Ovary (tissue), 9 donors: ENCODE results near the gene CELF1. TPM values are rescaled to one million over a fixed set of nuclear protein-coding genes. Genes with fewer than 3 reads are reported as not detected.

ENCODE experiments used
- DNase-seq, 5 donors: peaks; one replicate each; pipeline ENCODE4 v3.0.0-alpha.2; 2019 to 2020
- H3K27ac ChIP-seq, 2 donors: fragments of 200-600 bp; one replicate each; pipeline versions ENCODE4 v1.5.1 to v1.8.0; 2019 to 2022
- H3K27me3 ChIP-seq: fragments of 200-600 bp; one replicate; pipeline ENCODE4 v1.8.0; 2022
- H3K36me3 ChIP-seq: fragments of 200-600 bp; sonication (generic); one replicate; pipeline ENCODE4 v1.5.1; 2019
- H3K4me1 ChIP-seq: one replicate; pipeline ENCODE4 v1.8.1; 2013; ENCODE audit warnings: mild to moderate bottlenecking, moderate library complexity; ENCODE audit not compliant: insufficient read depth
- H3K4me3 ChIP-seq: fragments of 200-600 bp; sonication (generic); one replicate; pipeline ENCODE4 v1.5.1; 2017
- H3K9me3 ChIP-seq, 2 donors: fragments of 200-600 bp in 1 of 2; sonication (generic) in 1 of 2; one replicate each; pipeline versions ENCODE4 v1.5.1 to v1.8.1; 2013 to 2019; ENCODE audit warnings: mild to moderate bottlenecking in 1 of 2, moderate library complexity in 1 of 2
- CTCF ChIP-seq, 3 donors: fragments of 450-650 bp in 2 of 3; fragments of 200-600 bp in 1 of 3; IDR thresholded peaks; one replicate each; pipeline versions ENCODE4 v1.5.1 to v1.8.0; 2016 to 2022; ENCODE audit warnings: antibody characterized with exemption in 3 of 3, mild to moderate bottlenecking in 1 of 3
- EP300 ChIP-seq: sonication (generic); formaldehyde crosslinking; IDR thresholded peaks from one replicate; pipeline ENCODE4 v1.6.1; 2017; ENCODE audit warnings: antibody characterized with exemption
- POLR2A ChIP-seq: fragments of 450-650 bp; IDR thresholded peaks from one replicate; pipeline ENCODE4 v1.6.1; 2017; ENCODE audit warnings: antibody characterized with exemption, mild to moderate bottlenecking, moderate library complexity
- WGBS, 3 donors: extraction: QIAGEN DNeasy Blood & Tissue Kit in 1 of 3; methylation state at CpG; one replicate each; pipeline versions ENCODE4 v1.1.5 to v1.1.7; 2013 to 2017; 5-methylcytosine and 5-hydroxymethylcytosine counted together
- intact Hi-C, 4 donors: fragments of 100-400 bp; cut with DNase I; formaldehyde crosslinking; loops; one replicate each; pipeline versions ENCODE4 v1.11.0 to v1.15.1; 2022 to 2023
- polyA plus RNA-seq, 2 donors: library from polyadenylated mRNA; stranded (reverse); fragments of 200-250 nt in 1 of 2; fragments of 350-450 nt in 1 of 2; fragmentation: Illumina TruSeq in 1 of 2; extraction: RNeasy Lipid Tissue Mini Kit (QIAGEN cat#74804) in 1 of 2; gene quantifications; one replicate each; pipeline ENCODE4 v1.2.3, GENCODE V29; 2013 to 2014
- total RNA-seq, 7 donors: library from RNA; depleted of rRNA in 2 of 7; stranded (reverse); fragments of >200 nt in 2 of 7; fragmentation: NEBNext Ultra II Directional in 3 of 7; extraction: Animal tissue kit (Norgen Biotek cat#: 25700) in 3 of 7; gene quantifications; one replicate each; pipeline versions ENCODE4 v1.1.0 to v1.2.4, GENCODE V29; 2016 to 2023
- donor health status: DM: no; HTN: no; CAD: no; lungs with moderate emphysema.
- donor health status: DM: no; HTN: no; CAD: no.
- donor health status: Bipolar disorder and iron deficiency.
- donor health status: DM: yes; HTN: yes; CAD: no.
- donor health status: DM: no; HTN: no; CAD: no.
- donor health status: DM: yes; HTN: yes; CAD: no.

CELF1 gene
- total and polyA plus RNA-seq, 9 donors: 25.0 to 109 (median 71.5) TPM

DNA sequence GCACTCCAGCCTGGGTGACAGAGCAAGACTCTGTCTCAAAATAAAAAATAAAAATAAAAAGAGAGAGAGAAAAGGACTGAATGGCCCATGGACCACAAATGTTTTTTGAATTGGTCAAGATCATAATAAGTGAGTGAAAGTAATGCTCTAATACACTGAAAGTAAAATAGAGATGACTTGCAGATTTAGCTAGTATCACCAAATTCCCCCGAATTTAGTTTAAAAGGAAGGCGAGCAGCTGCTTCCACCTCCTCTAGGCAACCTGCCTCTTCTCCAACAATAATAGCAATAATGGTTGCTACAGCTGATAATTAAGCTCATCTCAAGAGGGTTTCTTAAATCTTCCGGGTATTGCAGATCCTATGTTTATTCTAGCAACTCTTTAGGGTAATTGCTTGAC, 36.8 kb downstream of the CELF1 start:
- H3K27ac ChIP-seq: no peak overlapping the region
- peaks cover 13% of the 10 kb centered on the region for H3K4me1 ChIP-seq
- no peak overlapping the region for H3K4me3 ChIP-seq
- no peak for TF ChIP-seq POLR2A
- TF ChIP-seq CTCF (IDR thresholded peaks at IDR 0.05): no peak
- no peak for TF ChIP-seq EP300
- no peaks in the 10 kb centered on the region for H3K27me3 ChIP-seq
- H3K36me3 ChIP-seq: no peaks in the 10 kb centered on the region
- intact Hi-C loops: loop anchor here in 1 of 4 donors (10.0 kb wide), 1 partner anchor 51 kb away; no protein-coding TSS in a partner anchor
- no peaks in the 10 kb centered on the region for H3K9me3 ChIP-seq
- no peak for DNase-seq
- WGBS, 3 donors: 60 to 75% (median 67%) methylated on average over 3 of the region's 3 CpGs

DNA sequence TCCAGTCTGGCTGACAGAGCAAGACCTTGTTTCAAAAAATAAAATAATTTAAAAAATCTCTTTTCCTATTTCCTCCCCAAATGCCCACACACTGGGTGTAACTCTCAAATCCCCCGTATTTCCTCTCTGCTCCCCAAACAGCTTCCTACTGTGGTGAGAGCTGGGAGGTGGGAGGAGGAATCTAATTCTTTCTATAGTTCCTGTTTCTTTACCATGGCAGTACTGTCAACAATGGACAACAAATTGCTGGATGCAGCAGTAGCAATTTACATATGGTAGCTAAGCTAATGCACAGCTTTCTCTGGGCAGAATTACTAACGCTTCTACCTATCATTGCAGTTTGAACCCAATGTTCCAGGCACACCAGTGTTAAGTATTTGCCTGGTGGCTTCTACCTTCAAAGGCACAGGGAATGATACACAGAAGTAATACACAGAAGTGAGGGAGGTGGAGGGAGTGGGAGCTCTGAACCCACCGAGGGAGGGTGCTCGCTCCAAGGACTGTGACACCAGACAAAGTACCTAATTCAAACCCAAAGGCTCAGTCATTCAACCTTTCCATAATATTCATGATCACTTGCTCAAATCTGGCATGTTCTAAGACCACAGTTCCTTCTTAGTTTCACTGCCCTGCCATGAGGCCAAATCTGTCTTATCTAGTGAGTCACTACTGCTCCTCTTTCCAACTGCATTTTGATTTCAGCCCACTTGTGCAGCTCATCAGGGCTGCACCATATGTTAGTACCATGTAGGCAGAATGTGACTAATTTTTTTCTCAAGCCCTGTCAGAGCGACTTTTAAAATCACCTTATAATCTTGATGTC, 37.9 kb downstream of the CELF1 start:
- WGBS, 3 donors: 73 to 79% (median 76%) methylated on average over 5 of the region's 5 CpGs
- H3K27me3 ChIP-seq: no peaks in the 10 kb centered on the region
- TF ChIP-seq EP300: no peak
- no peak for TF ChIP-seq CTCF (IDR thresholded peaks at IDR 0.05)
- TF ChIP-seq POLR2A: no peak
- H3K4me3 ChIP-seq: no peak overlapping the region
- intact Hi-C loops: loop anchor here in 1 of 4 donors (10.0 kb wide), 1 partner anchor 50 kb away; no protein-coding TSS in a partner anchor
- H3K4me1 ChIP-seq: peaks cover 11% of the 10 kb centered on the region
- no peak for DNase-seq
- no peaks in the 10 kb centered on the region for H3K9me3 ChIP-seq
- H3K27ac ChIP-seq: no peak overlapping the region
- H3K36me3 ChIP-seq: no peaks in the 10 kb centered on the region

DNA sequence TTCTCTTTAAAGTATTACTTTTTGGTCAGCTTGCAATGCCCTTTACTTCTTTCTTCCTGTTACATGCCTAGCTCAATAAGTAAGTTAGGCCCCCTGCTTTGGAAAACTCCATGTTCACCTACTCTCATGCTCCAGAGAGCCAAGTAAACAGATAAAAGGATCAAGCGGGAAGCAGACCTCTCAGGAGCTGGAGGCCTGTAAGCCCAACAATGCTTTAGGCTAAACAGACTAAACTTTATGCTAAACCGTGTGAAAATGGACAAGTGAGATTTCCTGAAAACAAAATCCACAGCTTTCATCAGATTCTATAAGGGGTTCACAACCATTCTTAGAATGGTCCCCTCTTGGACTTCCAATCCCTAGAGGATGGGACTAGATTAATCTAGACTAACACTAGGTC, 40.2 kb downstream of the CELF1 start:
- TF ChIP-seq CTCF (IDR thresholded peaks at IDR 0.05): no peak
- no peak for TF ChIP-seq EP300
- TF ChIP-seq POLR2A: no peak
- no peaks in the 10 kb centered on the region for H3K36me3 ChIP-seq
- H3K4me3 ChIP-seq: no peak overlapping the region
- WGBS, 3 donors: 45 to 49% (median 47%) methylated on average over 2 of the region's 2 CpGs
- no peak overlapping the region for H3K27ac ChIP-seq
- H3K4me1 ChIP-seq: peaks cover 13% of the 10 kb centered on the region
- no peaks in the 10 kb centered on the region for H3K27me3 ChIP-seq
- intact Hi-C loops: loop anchor here in 1 of 4 donors (10.0 kb wide), 1 partner anchor 48 kb away; no protein-coding TSS in a partner anchor
- H3K9me3 ChIP-seq: no peaks in the 10 kb centered on the region
- no peak for DNase-seq

GRCh38 chr11:47511917-47512316, 41.0 kb downstream of the CELF1 start:
- Histone ChIP-seq H3K27me3 (no peaks in the 10 kb centered on the region), H3K36me3 (no peaks in the 10 kb centered on the region), H3K27ac (no peak overlapping the region), H3K4me3 (no peak overlapping the region), H3K9me3 (no peaks in the 10 kb centered on the region), H3K4me1 (peaks cover 13% of the 10 kb centered on the region)
- intact Hi-C loops: loop anchor here in 1 of 4 donors (10.0 kb wide), 1 partner anchor 47 kb away; no protein-coding TSS in a partner anchor
- 73 to 80% (median 75%) methylated on average over 7 of the region's 7 CpGs for whole genome bisulfite sequencing, 3 donors
- no peak for TF ChIP-seq POLR2A
- no peak for TF ChIP-seq EP300
- TF ChIP-seq CTCF (IDR thresholded peaks at IDR 0.05): no peak
- DNase-seq: no peak
